ENCODE data around the gene IL1RAP.

IL1RAP gene

DNA sequence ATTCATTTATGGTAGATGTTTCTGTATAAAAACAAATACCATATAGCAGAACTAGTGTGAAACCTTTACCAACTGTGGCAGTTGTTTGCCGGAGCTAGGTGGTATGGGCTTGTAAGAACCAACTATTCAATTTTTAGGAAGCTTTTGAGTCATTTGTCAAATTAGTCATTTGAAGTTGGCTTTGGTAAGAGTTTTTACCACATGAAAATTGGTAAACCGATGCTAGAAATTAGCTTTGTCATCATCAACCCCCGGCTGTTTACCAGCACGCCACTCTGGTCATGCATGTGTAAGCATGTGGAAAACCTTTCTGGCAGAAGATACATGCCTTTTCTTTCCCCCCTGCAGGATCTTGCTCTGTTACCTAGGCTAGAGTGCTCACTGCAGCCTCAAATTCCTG, 63.3 kb downstream of the IL1RAP start:
- no peak for DNase-seq (ENCODE audit: low read depth)

DNA sequence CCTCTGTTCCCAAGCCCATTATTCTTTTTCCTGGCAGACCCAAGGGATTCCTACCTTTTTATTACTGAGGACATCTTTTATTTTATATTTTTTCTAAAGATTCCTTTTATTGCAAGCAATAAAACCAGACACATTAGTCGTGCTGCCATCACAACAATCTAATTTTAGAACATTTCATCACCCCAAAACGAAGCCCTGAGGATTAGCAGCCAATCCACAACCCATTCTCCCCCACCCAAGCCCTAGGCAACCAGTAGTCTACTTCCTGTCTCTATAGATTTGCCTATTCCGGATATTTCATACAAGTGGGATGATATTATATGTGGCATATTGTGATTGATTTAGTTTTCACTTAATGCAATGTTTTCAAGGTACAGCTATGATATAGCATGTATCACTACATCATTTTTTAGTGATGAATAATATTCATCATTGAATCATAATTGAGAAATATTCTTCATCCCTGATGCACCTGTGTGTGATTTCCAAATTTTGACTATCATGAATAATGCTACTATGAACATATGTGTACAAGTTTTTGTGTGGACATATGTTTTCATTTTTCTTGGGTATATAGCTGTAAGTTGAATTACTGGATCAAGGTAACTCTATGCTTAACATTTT, 65.7 kb downstream of the IL1RAP start:
- no peak for DNase-seq (ENCODE audit: low read depth)

DNA sequence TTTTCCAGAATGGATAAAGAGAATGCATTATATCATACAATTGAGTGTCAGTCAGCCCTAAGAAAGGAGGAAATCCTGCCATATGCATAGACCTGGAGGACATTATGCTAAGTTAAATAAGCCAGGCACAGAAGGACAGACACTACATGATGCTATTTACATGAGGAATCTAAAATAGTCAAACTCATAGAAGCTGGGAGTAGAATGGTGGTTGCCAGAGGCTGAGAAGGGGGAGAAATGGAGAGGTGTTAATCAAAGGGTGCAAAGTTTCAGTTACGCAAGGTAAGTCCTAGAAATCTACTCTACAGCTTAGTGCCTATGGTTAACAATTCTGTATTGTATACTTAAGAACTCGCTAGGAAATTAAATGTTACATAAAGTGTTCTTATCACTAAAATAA, 66.5 kb downstream of the IL1RAP start:
- no peak for DNase-seq (ENCODE audit: low read depth)

DNA sequence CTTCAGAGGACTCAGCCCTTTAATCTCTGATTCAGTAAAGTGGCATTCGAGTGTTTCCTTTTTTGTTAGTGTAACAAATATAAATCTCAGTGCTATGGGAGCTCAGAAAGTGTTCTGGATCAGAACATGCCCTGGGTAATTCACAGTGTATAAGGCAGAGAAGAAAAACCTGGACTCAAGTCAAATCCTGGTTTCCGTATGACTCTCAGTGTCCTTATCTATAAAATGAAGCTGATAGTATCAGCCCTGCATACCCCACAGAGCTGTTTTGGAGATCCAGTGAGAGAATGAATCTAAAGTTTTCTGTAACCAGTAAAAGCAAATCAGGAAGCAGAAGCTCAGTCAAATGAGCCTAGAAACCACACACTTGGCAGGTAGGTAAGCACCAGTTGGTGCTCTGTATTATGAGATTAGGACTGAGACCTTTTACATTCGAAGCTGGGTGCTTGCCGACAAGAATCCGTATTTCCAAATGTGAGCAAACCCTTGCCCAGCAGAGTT, 67.2 kb downstream of the IL1RAP start:
- DNase-seq (ENCODE audit: low read depth), result no peak

DNA sequence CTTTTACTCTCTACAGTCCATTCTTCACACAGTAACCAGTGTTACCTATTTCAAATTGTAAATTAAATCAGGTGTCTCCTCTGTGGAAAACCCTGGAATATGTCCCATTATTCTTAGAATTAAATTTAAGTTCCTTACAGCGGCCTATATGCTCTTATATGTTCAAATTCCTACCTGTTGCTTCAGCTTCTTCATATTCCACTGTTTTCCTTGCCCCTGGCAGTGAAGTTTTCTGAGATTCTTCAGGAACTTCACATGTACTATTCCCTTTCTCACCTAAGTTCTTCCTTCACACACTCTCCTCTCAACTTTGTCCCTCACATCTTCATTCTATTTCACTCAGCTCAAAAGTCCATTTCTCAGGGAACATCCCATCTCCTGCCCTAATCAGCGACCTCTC, 68.8 kb downstream of the IL1RAP start:
- no peak for DNase-seq (ENCODE audit: low read depth)

DNA sequence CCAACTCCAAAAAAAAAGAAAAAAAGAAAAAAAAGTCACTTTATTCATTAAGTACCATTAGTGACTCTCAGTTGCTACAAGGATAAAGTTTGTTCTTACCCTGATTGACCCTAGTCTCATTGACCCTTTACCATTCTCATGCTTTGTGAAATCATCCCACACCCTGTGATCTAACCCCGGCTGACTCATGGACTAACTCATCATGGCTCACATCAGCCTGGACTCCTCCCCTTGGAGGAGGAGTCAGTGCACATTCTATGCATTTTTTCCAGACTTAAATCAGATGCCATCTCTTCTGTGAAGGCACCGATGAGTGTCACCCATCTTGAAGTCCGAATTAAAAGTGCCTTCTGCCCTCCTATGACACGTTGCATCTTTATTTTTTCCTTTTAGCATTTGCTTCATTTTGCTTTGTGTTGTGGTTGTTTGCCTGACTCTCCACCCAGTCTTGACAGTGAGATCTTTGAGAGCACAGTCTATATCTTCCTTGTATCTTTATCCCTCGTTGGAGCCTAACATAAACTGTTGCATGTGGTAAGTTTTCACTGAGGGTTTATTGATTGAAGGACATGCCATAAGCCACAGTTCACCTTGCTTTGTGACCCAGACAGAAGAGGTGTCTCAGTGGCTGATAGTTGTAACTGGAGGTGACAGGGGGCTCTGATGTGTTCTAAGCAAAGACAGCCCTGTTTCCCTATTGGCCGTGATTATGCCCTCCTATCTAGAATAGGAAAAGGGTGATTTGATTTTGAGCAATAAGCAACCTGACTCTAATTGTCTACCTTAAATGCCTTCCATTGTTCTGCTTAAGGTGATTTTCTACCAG, 72.1 kb downstream of the IL1RAP start:
- DNase-seq (ENCODE audit: low read depth), result no peak

DNA sequence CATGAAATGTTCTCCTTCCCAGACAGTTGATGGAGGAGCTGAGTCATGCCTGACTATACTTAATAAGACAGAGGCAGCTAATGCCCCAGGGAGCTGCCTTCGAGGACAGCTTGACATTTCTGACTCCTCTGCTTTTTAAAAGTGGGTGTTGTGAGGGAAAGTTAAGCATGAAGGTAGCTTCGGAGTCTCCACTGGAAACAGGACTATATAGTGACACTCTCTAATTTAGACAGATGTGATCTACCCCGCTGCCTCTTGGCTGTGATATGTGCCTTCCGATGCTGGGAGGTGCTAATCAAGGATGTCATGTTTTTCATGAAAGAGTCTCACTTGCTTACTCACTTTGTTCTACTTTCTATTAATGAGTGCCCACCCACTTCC, 72.7 kb downstream of the IL1RAP start:
- no peak for DNase-seq (ENCODE audit: low read depth)

DNA sequence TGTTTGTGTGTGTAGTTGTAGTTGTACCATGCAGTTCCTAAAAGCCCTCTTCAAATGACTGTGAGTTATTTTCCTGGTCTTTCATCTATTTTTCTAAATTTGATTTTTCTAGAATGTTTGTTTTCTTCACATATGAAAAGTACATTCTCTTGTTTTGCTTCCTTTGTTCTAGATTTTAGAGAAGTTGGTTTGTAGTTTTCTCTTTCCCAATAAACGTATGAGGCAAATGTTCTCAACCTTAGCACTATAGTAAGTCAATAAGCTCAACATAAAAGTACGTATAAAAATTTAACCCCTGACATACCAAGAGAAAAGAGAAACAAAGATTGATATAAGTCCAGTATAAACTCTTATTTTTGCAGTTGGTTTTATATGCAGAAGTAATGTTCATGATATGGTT, 74.7 kb downstream of the IL1RAP start:
- DNase-seq (ENCODE audit: low read depth), result no peak

DNA sequence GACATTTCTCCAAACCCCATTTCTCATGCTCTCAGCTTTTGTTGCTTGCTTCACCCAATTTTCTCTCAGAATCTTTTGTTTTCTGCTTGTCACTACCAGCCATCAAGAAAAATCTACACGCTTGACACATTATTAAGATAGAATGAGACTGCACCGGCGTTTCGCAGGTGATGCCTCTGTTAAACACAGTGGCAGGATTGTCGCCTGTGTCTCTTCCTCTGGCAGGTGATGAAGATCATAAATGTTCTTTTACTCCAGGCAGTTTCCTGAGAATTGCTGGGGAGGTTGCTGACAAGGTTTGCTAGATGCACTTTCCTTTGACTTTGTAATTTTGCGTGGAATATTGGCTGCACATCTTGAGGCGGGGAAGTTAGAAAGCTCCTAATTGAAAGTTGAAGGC, 75.4 kb downstream of the IL1RAP start:
- DNase-seq (ENCODE audit: low read depth), result no peak

DNA sequence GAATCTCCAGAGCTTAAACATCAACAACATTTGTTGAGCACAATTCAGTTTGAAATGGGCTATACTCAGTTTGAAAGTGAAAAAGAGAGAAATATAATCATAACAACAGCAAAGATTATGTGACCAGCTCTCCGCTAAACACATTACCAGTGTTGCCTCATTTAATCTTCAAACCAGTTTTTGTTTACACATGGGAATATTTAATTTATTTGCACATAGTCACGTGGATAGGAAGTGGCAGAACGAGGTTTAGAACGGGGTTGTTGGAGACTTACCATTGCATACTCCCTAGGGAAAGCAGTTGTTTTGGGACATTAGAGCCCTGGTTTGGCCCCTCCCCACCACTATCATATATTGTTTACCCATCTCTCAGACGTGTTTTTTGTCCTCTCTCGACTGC, 77.2 kb downstream of the IL1RAP start:
- no peak for DNase-seq (ENCODE audit: low read depth)

DNA sequence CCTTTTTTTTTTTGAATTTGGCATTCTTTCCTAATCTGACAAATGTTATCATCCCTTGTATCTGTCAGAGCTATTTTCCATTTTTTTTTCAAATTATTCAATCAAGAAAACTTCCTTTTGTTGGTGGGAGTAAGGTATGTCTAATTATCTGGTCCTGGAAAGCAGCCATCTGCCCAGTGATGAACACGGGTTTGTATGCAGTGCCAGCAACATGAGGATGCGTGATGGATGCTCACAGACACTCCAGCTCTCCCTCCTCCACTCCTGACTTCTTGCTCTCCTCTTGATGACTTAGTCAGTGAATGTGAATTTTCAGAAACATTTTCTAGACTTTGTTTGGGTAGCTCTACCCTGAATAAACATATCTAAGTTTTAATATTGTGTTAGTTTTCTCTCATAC, 79.2 kb downstream of the IL1RAP start:
- no peak for DNase-seq (ENCODE audit: low read depth)

DNA sequence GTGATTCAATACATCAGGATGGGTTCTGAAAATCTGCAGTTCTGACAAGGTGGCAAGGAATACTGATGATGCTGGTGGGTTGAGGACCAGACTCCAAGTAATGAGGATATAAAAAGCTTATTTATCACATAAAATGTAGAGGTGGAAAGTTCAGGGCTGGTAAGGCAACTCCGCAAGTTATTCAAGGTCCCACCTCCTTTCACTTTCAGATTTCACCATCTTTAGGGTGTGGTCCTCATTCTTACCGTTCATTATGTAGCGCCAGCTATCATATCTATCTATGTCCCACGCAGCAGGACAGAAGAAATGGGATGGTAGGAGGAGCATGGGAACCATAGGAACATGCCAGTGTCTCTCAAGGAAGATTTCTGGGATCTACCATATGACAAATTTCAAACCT, 80.3 kb downstream of the IL1RAP start:
- DNase-seq (ENCODE audit: low read depth), result no peak

DNA sequence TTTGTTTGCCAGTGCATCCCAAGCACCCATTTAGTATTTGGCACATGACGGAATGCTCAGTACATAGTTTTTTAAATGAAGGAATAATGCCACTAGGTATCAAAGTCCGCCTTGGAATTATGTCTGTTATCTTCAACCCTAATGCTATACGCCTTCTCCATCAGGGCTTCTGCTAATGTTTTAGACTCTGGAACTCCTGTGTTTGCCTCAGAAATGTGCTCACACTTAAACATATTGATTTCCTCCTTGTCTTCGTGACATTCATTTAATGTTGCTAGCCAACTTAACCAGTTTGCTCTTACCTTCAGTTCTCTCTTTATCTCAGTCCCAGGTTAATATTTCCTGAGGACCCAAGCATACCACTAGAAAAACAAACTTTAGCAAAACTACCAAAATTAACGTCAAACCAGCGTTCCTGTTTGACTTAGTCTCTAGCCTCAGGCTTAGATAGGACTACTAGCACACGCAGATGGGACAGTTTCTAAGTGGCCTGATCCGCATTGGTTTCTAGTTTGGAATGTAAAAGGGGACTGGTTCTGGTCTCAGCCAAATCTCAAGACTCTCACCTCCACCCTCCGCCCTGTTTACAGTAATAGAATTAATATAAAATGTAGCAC, 81.4 kb downstream of the IL1RAP start:
- DNase-seq (ENCODE audit: low read depth), result no peak

DNA sequence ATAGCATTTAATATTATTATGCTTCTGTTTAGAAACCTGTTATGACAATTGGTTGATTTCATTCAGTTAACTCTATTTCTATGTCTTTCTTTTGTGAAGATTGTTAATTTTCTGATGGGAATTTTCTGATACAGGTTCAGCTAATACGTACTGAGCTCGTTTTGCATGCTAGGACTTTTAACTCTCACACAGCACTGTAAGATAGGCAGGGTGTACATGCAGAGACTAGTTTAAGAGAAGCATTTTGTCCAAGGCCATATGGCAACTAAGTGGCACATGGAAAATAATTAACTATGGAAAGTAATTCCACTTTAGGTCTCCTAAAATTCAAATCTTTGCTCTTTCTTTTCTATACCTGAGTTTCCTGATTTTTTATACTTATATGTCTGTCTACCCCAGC, 81.9 kb downstream of the IL1RAP start:
- DNase-seq (ENCODE audit: low read depth), result no peak

DNA sequence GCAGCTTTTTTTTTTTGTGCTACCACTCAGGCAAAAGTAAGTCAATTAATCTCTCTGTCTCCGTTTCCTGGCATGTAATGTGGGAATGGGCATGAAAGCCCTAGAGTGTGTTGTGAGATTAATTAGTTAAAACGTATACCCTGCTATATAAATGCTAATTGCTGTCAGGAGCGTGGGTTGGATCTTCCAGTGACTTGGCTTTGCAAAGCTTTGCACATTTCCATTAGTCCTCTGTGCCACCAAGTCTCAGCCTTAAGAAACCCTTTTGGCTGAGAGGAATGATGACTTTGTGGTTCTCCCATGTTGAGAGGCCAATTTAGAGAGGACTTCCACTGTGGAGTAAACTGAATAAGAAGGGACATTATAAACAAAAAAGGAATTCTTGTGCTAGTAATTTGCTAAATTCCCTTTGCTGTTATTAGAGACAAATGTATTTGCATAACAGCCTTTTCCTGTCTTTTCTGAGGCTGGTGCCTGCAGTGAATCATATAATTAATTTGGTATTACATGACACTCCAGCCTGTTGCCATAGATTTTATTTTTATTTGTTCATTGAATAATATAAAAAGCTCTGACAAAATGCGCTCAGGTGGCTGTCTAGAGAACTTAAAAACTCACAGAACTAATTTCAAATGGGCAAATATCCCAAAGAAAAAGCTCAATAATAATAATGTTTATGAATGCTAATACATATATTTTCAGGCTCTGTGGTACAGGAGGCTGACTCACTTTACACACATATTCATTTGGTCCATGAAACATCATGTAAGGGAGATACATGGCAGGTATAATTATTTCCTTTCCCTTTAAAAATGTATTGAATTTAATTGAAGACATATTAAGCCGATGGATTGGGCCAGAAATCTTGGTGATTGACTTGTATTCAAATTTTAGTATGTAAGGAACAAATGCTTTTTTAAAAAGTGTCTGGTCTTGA, 82.7 kb downstream of the IL1RAP start:
- DNase-seq (ENCODE audit: low read depth), result no peak

DNA sequence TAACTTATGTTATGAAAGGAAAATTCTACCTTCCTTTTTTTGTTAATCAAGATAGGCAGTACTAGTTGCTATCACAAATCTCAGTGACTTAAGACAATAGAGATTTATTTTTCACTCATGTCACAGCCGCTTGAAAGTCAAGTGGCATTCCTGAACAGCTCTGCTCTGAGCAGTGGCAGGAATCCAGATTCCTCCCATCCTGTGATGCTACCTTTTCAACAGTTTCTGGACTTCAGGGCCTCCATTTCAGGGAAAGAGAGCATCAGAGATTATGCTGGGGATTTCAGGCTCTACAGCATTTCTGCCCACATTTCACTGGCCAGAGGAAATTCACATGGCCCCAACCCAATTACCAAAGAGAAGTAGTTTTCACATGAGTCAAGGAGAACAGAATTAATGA, 83.4 kb downstream of the IL1RAP start:
- DNase-seq (ENCODE audit: low read depth), result no peak

DNA sequence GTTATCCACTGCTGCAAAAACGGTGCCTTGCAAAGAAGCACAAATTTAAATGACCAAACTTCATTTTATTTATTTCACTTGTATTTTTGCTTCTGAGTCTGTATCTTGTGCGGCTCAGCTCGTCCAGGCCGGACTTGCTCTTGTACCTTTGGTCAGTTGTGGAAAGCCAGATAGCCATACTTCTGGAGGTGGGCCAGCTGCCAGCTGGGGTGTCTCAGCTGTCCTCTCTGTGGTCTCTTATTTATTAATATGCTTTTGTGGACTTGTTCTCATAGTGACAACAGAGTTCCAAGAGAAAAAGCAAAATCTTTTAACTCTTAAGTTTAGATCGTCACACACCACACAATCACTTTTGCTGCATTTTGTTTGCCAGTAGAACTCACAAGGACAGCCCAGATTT, 87.7 kb downstream of the IL1RAP start:
- DNase-seq (ENCODE audit: low read depth), result no peak

DNA sequence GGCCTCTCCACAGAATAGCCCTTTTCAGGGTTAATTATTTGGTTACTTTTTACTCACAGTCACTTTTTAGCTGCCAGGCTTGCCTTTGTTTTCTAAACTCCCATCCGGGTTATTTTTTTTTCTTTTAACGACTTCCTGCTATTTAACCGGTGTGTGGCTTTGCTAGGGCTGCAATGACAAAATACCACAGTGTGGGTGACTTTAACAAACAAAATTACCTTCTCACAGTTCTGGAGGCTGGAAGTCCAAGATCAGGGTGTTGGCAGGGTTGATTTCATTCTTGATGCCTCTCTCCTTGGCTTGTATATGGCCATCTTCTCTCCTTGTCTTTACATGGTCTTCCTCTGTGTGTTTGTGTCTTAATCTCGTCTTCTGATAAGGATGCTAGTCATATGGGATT, 91.5 kb downstream of the IL1RAP start:
- DNase-seq (ENCODE audit: low read depth), result no peak

DNA sequence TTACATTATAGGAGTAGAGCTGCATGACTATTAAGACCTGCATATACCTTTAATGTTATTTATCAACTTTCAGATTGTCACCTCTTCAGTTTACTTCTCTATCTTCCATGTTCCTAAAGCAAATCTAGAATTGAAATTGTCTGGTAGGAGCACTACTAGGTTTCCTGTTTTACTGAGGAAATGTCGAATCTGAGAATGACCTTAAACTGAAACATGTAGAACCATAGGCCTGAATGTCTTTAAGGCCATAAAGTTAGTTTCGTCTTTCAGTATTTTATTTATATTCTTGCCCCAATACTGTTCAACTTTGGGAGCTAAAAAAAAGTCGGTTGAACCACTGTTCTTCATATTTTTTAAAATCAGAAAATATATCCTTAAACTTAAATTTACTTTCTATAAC, 92.7 kb downstream of the IL1RAP start:
- DNase-seq (ENCODE audit: low read depth), result no peak

DNA sequence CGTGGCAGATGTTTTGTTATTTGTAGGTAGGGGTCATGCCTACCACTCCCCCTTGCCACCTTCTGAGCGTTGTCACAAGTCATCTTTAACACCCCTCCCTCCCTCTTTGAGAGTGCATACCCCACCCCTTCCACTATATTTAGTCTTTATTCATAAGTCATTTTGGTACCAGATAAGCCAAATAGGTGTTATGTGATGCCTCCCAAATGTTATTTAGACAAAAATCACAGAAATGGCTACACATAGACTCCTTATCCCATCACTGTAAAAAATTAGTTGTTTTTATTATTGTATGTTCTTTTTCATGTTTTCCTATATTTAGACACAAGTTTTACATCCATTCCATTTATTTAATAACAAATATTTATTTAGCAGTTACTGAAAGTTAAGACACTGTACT, 93.1 kb downstream of the IL1RAP start:
- DNase-seq (ENCODE audit: low read depth), result no peak

DNA sequence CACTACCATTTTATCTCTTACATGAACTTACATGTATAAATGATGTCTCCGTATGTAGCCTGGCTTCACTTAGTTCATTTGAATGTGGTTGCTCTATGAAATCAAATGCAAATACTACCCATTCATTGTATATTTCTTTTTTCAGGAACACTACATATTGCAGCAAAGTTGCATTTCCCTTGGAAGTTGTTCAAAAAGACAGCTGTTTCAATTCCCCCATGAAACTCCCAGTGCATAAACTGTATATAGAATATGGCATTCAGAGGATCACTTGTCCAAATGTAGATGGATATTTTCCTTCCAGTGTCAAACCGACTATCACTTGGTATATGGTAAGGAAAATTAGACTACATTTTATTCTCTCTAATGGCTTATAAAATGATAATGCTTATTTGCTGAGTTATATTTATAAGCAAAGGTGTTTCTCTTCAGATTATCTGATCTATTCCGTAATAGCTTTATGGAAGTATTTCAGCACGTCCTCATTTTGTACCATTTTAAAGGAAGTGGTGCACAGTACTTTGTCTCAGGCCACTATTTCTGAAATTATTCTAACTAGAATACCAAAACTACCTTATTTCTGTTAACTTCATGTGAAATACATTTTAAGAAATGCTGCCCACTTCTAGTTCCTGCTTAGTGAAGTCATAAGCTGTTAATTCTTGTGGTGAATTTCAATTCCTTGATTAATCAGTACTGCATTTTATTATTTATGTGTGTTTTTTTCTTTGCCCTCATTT, 95.1 kb downstream of the IL1RAP start:
- DNase-seq (ENCODE audit: low read depth), result no peak
